Limb (tissue), 2 donors: Measurements from ENCODE around the gene DVL2.
"Not testable (repeated sequence)": the region's sequence is repeated elsewhere in the genome, so short reads cannot be mapped to it uniquely, and the experiment has no call there.

Source experiments
- DNase-seq, 2 donors: peaks; one replicate each; pipeline ENCODE4 v3.0.0-alpha.2; 2016; ENCODE audit errors: extremely low spot score in 2 of 2

DVL2 gene

GRCh38 chr17:7256766-7257456 lies 22.6 kb upstream of the DVL2 start:
- DNase-seq: no peak

GRCh38 chr17:7254511-7254910 lies 20.2 kb upstream of the DVL2 start:
- DNase-seq: no peak

GRCh38 chr17:7253082-7253481 lies 18.8 kb upstream of the DVL2 start:
- DNase-seq: no peak

GRCh38 chr17:7252176-7253043 lies 18.1 kb upstream of the DVL2 start, which contains the start of gene ELP5:
ELP5 (plus strand) TSS chr17:7252215; CDS start chr17:7252551, 336 bp downstream.
- DNase-seq: peak; percentile 93 to 95

DNA sequence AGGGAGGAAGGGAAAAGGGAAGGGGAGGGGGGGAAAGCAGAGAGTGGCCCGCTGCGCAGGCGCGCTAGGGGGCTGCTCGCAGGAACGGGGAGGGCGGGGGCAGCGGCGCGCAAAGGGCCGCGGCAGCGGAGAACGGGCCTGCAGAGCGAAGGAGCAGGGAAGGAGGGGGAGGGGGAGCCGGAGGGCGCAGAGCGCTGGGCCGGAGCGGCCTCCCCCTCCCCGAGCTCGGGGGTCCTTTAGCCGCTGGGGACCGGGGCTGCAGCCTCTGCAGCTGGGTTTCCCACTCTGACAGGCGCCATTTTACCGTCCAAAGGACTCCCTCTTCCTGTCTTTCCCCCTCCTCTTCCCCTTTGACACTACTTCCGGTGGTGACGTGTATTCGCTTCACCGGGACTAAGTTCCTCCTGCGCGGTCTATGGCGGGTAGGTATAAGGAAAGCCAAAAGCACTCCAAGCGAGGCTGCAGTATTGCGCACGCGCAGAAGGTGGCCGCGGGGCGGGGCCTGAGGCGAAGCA lies 17.4 kb upstream of the DVL2 start, which contains the start of gene CTDNEP1:
Gene CTDNEP1 (minus strand): TSS at position 74 of the 515 bp plus-strand sequence. CDS start 438 bp downstream, outside the sequence.
- DNase-seq: peak; percentile 99 to 100

DNA sequence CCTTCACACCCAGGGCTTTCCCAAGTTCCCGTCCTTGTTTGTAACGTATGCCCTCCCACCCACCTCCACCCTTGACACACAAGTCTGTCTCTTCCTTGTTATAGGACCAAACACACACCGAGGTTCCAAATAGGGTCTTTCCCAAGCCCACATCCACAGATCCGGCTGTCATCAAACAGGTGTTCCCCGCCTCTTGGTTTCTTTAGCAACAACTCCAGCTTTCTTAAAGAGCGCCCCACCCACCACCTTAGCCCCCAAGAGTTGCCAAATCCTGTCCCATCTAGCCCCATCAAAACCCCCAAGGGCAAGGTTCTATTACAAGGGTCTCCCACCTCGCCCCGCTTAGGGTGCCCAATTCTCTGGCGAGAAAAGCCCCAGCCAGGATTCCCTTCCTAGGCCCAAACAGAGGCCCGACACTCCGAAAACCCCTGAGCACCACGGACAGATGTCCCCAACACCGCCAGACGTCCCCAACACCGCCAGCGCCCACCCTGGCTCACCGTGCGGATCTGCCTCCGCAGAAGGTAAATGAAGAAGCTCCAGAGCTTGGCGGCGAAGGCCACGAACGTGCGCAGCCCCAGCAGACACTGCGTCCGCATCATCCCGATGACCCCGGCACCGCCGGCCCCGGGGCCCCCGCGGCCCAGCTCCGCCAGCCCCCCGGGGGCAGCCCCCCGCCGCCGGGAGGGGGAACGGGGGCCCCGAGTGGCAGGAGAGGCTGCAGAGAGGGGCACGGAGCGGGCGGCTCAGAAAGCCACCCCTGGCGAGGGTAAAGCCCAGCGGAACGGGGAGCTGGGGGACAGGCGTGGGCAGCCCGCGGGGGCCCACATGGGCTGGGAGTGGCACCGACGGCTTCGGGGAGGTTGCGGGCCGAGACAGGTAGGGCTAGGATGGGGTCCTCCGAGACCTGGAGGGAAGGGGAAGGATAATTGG lies 16.6 kb upstream of the DVL2 start:
- no peak for DNase-seq

DNA sequence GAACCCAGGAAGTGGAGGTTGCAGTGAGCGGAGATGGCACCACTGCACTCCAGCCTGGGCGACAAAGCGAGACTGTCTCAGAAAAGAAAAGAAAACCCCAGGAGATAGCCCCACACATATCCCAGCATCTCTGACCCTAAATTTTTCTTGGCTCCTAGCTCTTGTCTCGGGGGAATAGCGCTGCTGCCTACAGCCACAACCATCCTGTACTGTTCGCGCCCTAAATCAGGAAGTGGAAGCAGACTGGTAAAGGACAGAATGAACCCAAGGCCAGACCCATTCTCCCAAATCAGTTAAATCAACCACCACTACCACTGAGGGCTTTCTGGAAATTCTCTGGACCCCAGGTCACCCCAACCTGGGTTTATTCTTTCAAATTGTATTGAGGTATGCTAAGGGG lies 15.5 kb upstream of the DVL2 start:
- DNase-seq: no peak

DNA sequence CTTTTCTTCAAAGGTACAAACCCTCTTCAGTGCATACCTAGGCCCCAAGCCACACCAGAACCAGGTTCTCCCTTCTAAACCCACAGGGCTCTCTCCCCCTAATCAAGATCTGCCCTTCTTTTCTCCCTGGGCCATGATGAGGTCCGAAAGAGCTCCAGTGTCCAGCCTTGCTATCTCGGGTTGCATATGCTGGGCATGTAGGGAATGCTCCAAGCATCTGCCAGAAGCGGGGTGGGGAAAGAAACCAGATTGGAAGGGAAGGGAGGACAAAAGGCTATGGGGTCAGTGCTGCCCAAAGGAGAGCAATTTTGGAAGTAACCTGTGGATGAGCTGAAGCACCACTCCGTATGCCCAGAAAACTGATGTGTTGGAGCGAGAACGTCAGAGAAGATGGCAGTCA lies 14.9 kb upstream of the DVL2 start:
- no peak for DNase-seq

- DNase-seq: no peak
Measured at GRCh38 chr17:7248796-7249195, 14.5 kb upstream of the DVL2 start.

- DNase-seq: no peak
Measured at GRCh38 chr17:7246779-7247178, 12.5 kb upstream of the DVL2 start.

DNA sequence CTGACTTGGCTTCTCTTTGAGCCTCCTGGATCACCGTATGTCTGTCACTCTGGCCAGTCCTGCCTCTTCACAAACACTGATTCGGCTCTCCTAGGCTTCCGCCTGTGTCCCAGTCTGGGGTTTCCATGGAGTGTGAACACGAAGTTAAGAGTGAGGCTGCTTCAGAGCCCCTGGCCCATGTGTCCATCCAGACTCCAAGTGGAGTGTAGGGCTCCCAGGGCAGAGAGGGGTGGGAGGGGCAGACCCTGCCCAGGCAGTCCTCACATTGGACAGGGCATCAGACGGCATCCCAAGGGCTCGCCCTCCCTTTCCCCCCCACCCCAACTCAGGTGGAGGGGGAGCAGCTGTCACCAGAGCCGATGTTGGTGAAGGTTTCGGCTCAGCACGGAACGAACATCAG lies 9.5 kb upstream of the DVL2 start:
- DNase-seq: not testable (repeated sequence)

GRCh38 chr17:7243453-7243729 lies 9.1 kb upstream of the DVL2 start:
- no peak for DNase-seq

- DNase-seq: peak; percentile 96 to 97
Measured at GRCh38 chr17:7242717-7243452, 8.6 kb upstream of the DVL2 start.

GRCh38 chr17:7241783-7242716 lies 7.7 kb upstream of the DVL2 start, which contains the start of gene GABARAP:
GABARAP (minus strand) TSS chr17:7242449; CDS start chr17:7242330, 119 bp downstream.
- peak; percentile 96 to 99 for DNase-seq

DNA sequence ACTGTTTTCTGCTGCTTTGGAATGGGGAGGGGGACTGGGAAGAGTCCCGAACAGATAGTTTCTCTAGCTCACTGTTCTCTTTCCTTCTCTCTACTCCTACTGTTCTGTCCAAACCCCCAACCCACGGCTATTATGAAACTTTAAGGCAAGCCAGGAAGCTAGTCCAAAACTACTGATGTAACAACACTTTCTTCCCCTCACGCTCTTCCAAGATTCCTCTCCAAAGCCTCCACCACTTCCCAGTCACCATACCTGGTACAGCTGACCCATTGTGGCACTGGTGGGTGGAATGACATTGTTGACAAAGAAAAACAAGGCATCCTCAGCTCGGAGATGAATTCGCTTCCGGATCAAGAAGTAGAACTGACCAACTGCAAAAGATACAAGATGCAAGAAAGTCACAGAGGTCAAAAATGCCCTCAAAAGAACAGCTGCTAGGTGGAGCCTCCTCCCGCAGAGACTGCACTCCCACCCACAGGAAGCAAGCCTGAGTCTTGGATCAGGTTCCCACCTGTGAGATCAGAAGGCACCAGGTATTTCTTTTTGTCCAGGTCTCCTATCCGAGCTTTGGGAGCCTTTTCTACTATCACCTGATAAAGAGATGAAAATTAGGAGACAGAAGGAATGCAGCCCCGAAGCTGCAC lies 6.9 kb upstream of the DVL2 start:
- DNase-seq: no peak

DNA sequence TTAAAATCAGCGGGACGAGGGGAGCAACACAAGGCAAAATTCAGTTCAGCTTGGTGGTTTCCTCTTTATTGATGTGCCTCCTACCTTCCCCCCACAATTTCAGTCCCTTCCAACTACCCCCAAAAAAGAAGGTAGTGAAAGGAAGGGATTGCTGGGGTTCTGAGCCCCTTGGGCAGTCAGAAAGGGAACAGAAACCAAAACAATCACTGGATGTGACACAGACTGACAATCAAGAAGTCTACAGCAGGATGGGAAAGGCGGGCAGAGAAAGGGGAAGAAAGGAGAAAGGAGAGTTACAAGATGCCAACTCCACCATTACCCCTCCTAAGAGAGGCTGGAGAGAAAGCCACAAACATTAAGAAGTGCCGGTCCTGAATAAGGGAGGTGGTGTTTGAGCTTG lies 6.1 kb upstream of the DVL2 start:
- DNase-seq: no peak

DNA sequence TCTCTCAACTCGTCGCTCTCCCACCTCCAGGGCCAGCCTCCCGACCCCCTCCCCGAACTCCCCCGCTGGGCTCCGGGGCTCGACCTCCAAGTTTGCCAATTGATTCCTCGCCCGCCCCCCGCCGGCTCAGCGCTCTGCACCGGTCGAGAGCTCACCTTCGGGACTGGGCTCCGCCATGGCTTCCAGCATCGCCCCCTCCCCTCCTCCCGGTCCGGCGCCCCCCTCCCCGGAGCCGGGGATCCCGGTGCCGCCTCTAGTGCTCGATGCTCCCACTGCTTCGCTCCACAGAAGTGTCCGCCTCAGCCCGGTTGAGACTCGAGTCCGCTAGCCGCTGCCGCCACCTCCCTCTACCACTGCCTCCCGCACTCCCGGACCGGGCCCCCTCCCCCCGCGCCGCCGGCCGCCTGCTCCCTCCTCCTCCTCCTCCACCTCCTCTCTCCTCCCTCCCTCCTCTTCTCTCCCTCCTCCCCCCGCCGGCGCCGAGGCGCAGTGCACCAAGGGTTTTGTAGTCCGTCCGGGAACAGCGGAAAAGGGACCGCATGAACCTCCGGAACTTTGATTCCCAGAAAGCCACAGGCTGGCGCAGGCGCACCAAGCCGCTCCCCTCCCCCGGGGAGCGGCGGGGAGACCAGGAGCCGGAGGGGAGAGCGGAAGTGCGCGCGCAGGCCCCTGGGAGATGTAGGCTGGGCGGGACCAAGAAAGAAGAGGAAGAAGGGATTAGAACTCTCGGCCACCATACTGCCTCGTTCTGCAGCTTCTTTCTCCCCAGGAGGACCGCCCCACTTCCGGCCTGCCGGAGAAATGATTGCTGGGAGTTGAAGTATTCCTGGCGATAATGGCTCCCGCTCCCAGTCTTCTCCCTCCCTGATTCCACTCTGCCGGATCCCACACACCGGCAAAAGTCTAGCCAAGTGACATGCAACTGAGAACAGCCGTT lies 5.0 kb upstream of the DVL2 start, which contains the start of gene PHF23:
Gene PHF23 (minus strand): TSS at position 367 of the 937 bp plus-strand sequence. CDS start 178 bp downstream, at position 189.
- peak; percentile 99 to 100 for DNase-seq
